GM10266 (cell line): ENCODE data around the gene UBE2E2.

Experiments used
- DNase-seq: peaks from one replicate; pipeline ENCODE4 v3.0.0; 2012; ENCODE audit errors: extremely low spot score
- CTCF ChIP-seq: IDR thresholded peaks from 2 replicates; pipeline ENCODE4 v1.5.1; 2012; ENCODE audit warnings: mild to moderate bottlenecking, low read depth; ENCODE audit not compliant: control insufficient read depth, insufficient read depth; ENCODE audit errors: missing control alignments

UBE2E2 gene

GRCh38 chr3:23485922-23486321, 282.8 kb downstream of the UBE2E2 start:
- TF ChIP-seq CTCF: no peak
- DNase-seq: no peak

GRCh38 chr3:23487015-23487414, 283.9 kb downstream of the UBE2E2 start:
- DNase-seq: no peak
- no peak for TF ChIP-seq CTCF

GRCh38 chr3:23488618-23489017, 285.5 kb downstream of the UBE2E2 start:
- no peak for DNase-seq
- no peak for TF ChIP-seq CTCF

GRCh38 chr3:23489300-23490158, 286.4 kb downstream of the UBE2E2 start:
- TF ChIP-seq CTCF: no peak
- DNase-seq: no peak

- DNase-seq: no peak
- no peak for TF ChIP-seq CTCF
Measured at GRCh38 chr3:23490459-23490858, 287.3 kb downstream of the UBE2E2 start.

- no peak for TF ChIP-seq CTCF
- DNase-seq: no peak
Measured at GRCh38 chr3:23492057-23492456, 288.9 kb downstream of the UBE2E2 start.

- TF ChIP-seq CTCF: no peak
- no peak for DNase-seq
Measured at GRCh38 chr3:23493889-23494288, 290.8 kb downstream of the UBE2E2 start.
